Effector memory CD4-positive, alpha-beta T cell (primary cell): ENCODE measurements around the gene OLFML1.

Experiments used
- DNase-seq, 3 donors: peaks; one replicate each; pipeline ENCODE4 v3.0.0-alpha.2; 2020
- H3K27ac ChIP-seq: 2 replicates; pipeline ENCODE4 v1.7.0; 2013; ENCODE audit warnings: mild to moderate bottlenecking, low read length, moderate library complexity; ENCODE audit not compliant: insufficient read depth, poor library complexity, severe bottlenecking
- H3K27me3 ChIP-seq: replicated peaks from 2 replicates; pipeline ENCODE4 v1.7.0; 2013; ENCODE audit warnings: mild to moderate bottlenecking, low read length; ENCODE audit not compliant: insufficient read depth, control insufficient read depth, poor library complexity, severe bottlenecking
- H3K36me3 ChIP-seq: 2 replicates; pipeline ENCODE4 v1.7.0; 2013; ENCODE audit warnings: mild to moderate bottlenecking, low read length, moderate library complexity; ENCODE audit not compliant: control insufficient read depth, insufficient read depth
- H3K4me1 ChIP-seq: 2 replicates; pipeline ENCODE4 v1.7.0; 2013; ENCODE audit warnings: low read length, mild to moderate bottlenecking; ENCODE audit not compliant: control insufficient read depth, insufficient read depth, poor library complexity, severe bottlenecking
- H3K4me3 ChIP-seq: 2 replicates; pipeline ENCODE4 v1.7.0; 2013; ENCODE audit warnings: low read length, low read depth, mild to moderate bottlenecking; ENCODE audit not compliant: insufficient read depth, poor library complexity, severe bottlenecking
- H3K9me3 ChIP-seq: 2 replicates; pipeline ENCODE4 v1.7.0; 2013; ENCODE audit warnings: mild to moderate bottlenecking, low read length, moderate library complexity; ENCODE audit not compliant: control insufficient read depth

The OLFML1 gene

GRCh38 chr11:7490054-7490453 is 4.7 kb downstream of the OLFML1 start:
- H3K9me3 ChIP-seq = no peaks in the 10 kb centered on the region
- no peaks in the 10 kb centered on the region for H3K4me1 ChIP-seq
- H3K27ac ChIP-seq = no peak overlapping the region
- DNase-seq = no peak
- H3K4me3 ChIP-seq = no peak overlapping the region
- no peaks in the 10 kb centered on the region for H3K36me3 ChIP-seq
- H3K27me3 ChIP-seq = peaks cover 2% of the 10 kb centered on the region

- H3K36me3 ChIP-seq = no peaks in the 10 kb centered on the region
- no peaks in the 10 kb centered on the region for H3K4me1 ChIP-seq
- no peaks in the 10 kb centered on the region for H3K9me3 ChIP-seq
- H3K27ac ChIP-seq = no peak overlapping the region
- peaks cover 2% of the 10 kb centered on the region for H3K27me3 ChIP-seq
- no peak for DNase-seq
- H3K4me3 ChIP-seq = no peak overlapping the region
These were observed 5.2 kb downstream of the OLFML1 start for GRCh38 chr11:7490535-7490934.

GRCh38 chr11:7492253-7492652 is 6.9 kb downstream of the OLFML1 start:
- H3K27ac ChIP-seq = no peak overlapping the region
- no peaks in the 10 kb centered on the region for H3K9me3 ChIP-seq
- no peak for DNase-seq
- no peaks in the 10 kb centered on the region for H3K4me1 ChIP-seq
- H3K4me3 ChIP-seq = no peak overlapping the region
- H3K27me3 ChIP-seq = peaks cover 2% of the 10 kb centered on the region
- no peaks in the 10 kb centered on the region for H3K36me3 ChIP-seq

- Histone ChIP-seq H3K27ac (no peak overlapping the region), H3K36me3 (no peaks in the 10 kb centered on the region), H3K4me3 (no peak overlapping the region), H3K27me3 (peaks cover 2% of the 10 kb centered on the region), H3K9me3 (no peaks in the 10 kb centered on the region), H3K4me1 (no peaks in the 10 kb centered on the region)
- no peak for DNase-seq
These were observed 8.4 kb downstream of the OLFML1 start for GRCh38 chr11:7493670-7494069.

GRCh38 chr11:7494086-7494745 is 8.9 kb downstream of the OLFML1 start:
- Histone ChIP-seq H3K4me1 (no peaks in the 10 kb centered on the region), H3K4me3 (no peak overlapping the region), H3K27ac (no peak overlapping the region), H3K36me3 (no peaks in the 10 kb centered on the region), H3K27me3 (peaks cover 2% of the 10 kb centered on the region), H3K9me3 (no peaks in the 10 kb centered on the region)
- no peak for DNase-seq

- Histone ChIP-seq H3K4me1 (no peaks in the 10 kb centered on the region), H3K36me3 (no peaks in the 10 kb centered on the region), H3K4me3 (no peak overlapping the region), H3K27me3 (peaks cover 2% of the 10 kb centered on the region), H3K27ac (no peak overlapping the region), H3K9me3 (no peaks in the 10 kb centered on the region)
- no peak for DNase-seq
These were observed 10.7 kb downstream of the OLFML1 start for GRCh38 chr11:7495882-7496551.

- no peak overlapping the region for H3K27ac ChIP-seq
- H3K36me3 ChIP-seq = no peaks in the 10 kb centered on the region
- no peaks in the 10 kb centered on the region for H3K27me3 ChIP-seq
- DNase-seq = no peak
- H3K4me3 ChIP-seq = no peak overlapping the region
- H3K4me1 ChIP-seq = no peaks in the 10 kb centered on the region
- no peaks in the 10 kb centered on the region for H3K9me3 ChIP-seq
These were observed 12.9 kb downstream of the OLFML1 start for GRCh38 chr11:7498193-7498592.

GRCh38 chr11:7499081-7499480 is 13.8 kb downstream of the OLFML1 start:
- no peaks in the 10 kb centered on the region for H3K27me3 ChIP-seq
- no peak overlapping the region for H3K4me3 ChIP-seq
- no peaks in the 10 kb centered on the region for H3K4me1 ChIP-seq
- no peaks in the 10 kb centered on the region for H3K36me3 ChIP-seq
- H3K9me3 ChIP-seq = no peaks in the 10 kb centered on the region
- DNase-seq = no peak
- H3K27ac ChIP-seq = no peak overlapping the region

- no peaks in the 10 kb centered on the region for H3K27me3 ChIP-seq
- no peak overlapping the region for H3K4me3 ChIP-seq
- H3K4me1 ChIP-seq = no peaks in the 10 kb centered on the region
- DNase-seq = no peak
- no peak overlapping the region for H3K27ac ChIP-seq
- no peaks in the 10 kb centered on the region for H3K9me3 ChIP-seq
- H3K36me3 ChIP-seq = no peaks in the 10 kb centered on the region
These were observed 14.9 kb downstream of the OLFML1 start for GRCh38 chr11:7500251-7500650.

- Histone ChIP-seq H3K9me3 (no peaks in the 10 kb centered on the region), H3K4me1 (no peaks in the 10 kb centered on the region), H3K27ac (no peak overlapping the region), H3K4me3 (no peak overlapping the region), H3K27me3 (no peaks in the 10 kb centered on the region), H3K36me3 (no peaks in the 10 kb centered on the region)
- DNase-seq = no peak
These were observed 15.9 kb downstream of the OLFML1 start for GRCh38 chr11:7501251-7501650.
